DMS79 treated with DMSO at 0.1 percent for 48 hours (cell line): Measurements from ENCODE around the gene CDK2.
A peak's percentile ranks its signal among the peaks of the same experiment; 100 is the strongest.
"Not testable (repeated sequence)": the region's sequence is repeated elsewhere in the genome, so short reads cannot be mapped to it uniquely, and the experiment has no call there.

Source experiments
- DNase-seq: peaks from one replicate; lab custom pipeline; 2025; lab: John Stamatoyannopoulos, UW

Gene CDK2

GRCh38 chr12:55966408-55967281 lies at the start of gene CDK2:
Gene CDK2 (plus strand): TSS chr12:55966830. CDS start chr12:55967009, 179 bp downstream.
- peak; percentile 45 for DNase-seq

DNA sequence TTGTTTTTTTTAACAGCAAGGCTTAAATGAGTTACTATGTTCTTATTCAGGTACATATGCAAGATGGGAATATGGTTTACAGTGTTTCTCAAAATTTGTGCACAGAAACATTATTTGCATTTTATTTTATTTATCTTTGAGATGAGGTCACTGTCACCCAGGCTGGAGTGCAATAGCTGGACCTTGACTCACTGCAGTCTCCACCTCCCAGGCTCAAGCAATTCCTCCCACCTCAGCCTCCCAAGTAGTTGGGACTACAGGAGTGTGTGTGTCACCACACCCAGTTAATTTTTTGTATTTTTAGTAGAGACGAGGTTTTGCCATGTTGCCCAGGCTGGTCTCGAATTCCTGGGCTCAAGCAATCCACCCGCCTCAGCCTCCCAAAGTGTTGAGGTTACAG lies 47.6 kb upstream of the CDK2 start:
- not testable (repeated sequence) for DNase-seq

GRCh38 chr12:55922126-55922525 lies 44.5 kb upstream of the CDK2 start:
- DNase-seq: no peak

DNA sequence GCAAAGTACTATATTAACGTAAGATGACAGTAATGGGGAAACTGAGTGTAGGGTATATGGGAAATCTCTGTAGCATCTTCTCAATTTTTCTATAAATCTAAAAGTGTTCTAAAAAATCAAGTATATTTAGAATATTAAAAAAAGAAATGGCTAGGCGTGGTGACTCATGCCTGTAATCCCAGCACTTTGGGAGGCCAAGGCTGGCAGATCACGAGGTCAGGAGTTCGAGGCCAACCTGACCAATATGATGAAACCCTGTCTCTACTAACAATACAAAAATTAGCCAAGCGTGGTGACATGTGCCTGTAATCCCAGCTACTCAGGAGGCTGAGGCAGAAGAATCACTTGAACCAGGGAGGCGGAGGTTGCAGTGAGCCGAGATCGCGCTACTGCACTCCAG lies 43.0 kb upstream of the CDK2 start:
- DNase-seq: not testable (repeated sequence)

DNA sequence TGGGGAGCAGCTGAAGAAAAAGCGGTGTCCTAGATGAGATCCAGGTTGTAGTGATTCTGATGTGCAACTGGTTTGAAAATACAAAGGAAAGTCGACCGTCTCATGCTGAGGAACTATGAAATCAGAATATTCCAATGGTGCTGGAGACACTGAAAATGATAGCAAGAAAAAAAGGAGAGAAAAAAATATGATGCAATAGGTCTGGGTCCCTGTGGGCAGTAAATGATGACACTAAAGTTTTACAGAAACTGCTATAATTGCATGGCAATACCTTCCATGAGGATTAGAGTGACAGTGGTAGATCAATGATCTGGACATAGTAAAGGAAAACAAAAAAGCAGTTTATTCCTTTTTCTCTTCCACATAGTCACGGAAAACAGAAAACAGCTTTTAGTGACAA lies 41.3 kb upstream of the CDK2 start:
- DNase-seq: no peak

GRCh38 chr12:55925870-55926737 lies 40.5 kb upstream of the CDK2 start:
- no peak for DNase-seq

GRCh38 chr12:55926738-55927587 lies 39.7 kb upstream of the CDK2 start:
- DNase-seq: peak; percentile 73

- DNase-seq: peak; percentile 40
Measured at GRCh38 chr12:55927588-55928502, 38.8 kb upstream of the CDK2 start, which contains the start of gene PYM1. Gene PYM1 (minus strand): TSS chr12:55927894. CDS start chr12:55927761, 133 bp downstream.

- no peak for DNase-seq
Measured at GRCh38 chr12:55929306-55929791, 37.3 kb upstream of the CDK2 start.

DNA sequence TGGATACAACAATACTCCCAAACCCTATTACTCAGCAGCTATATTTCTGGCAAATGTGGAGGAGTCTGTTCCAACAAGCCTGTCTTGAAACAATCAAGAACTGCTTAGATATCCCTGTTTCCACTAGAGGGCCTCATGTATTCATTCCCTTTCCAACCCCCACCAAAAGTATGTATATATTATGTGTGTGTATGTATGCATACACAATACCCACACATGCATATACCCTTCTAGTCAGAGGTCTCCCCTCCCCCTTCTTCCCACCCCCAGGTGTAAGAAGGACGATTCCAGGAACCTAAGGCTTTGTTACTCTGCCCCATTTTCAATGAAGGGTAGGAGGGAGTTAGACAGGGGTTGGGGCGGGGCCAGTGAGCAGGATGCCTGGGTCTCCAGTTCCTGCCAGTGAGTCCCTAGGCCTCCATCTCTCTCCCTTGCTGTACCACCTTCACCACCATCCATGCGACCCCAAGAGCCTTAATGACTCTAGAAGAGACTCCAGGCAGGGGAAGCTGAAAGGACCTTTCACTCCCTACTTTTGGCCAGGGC lies 35.8 kb upstream of the CDK2 start, which contains the start of gene DGKA:
DGKA (plus strand) TSS at position 392 of the 546 bp plus-strand sequence. CDS start 5,342 bp downstream, outside the sequence.
- peak; percentile 15 for DNase-seq

DNA sequence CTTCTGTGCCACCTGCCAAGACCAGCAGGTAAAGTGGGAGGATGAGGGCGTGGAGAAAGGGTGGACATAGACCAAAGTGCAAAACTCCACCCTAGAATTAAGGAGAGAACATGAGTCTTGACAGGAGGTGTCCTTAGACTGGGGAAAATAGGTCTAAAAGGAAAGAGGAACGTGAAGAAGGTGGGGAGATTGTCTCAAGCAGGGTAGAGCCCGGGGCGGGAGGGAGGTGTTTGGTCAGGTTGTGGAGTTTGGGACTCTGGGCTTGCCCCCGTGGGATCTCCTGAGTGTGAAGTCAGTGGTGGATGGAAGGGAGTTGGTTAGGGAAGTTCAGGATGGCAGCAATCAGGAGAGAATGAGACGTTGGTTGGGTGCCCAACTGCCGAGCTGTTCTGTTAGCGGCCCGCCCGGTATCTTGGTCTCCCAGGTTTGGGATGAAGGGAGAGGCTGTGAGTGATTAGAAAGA lies 35.3 kb upstream of the CDK2 start:
- no peak for DNase-seq

DNA sequence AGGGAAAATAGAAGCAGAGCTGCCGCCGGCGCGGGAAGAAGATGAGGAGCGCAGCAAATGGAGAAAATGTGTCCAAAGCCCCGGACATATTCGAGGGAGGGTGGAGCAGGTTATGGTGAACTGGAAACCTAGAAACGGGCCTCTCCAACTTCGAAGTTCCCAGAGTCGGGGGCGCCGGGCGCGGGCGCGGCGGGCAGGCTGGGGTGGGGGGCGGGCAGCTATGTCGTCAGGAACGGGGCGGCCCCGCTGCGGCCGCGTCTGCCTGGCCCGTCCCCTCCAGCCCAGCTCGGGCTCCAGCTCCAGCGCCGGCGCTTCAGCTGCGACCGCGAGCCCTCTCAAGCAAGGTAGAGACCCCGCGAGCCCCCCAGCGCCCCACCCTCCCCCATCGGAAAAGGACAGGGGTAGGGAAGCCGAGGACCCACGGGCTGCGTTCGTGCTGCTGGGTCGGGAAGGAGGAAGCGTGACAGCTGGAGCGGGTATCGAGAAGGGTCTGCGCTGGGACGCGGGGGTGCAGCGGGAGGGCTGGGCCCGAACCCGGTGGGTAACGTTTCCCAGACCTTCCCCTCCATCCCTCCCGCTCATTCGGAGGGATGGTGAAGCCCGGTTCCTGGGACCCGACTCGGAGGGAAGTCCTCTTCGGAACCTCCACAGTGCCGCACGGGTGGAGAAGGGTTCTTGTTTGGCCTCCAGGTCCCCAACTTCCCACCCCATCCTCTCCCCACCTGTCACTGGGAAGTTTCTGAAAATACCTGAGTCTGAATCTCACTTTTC lies 34.7 kb upstream of the CDK2 start:
- no peak for DNase-seq

GRCh38 chr12:55932551-55932910 lies 34.1 kb upstream of the CDK2 start:
- peak; percentile 6 for DNase-seq

GRCh38 chr12:55933169-55933798 lies 33.3 kb upstream of the CDK2 start:
- DNase-seq: no peak

DNA sequence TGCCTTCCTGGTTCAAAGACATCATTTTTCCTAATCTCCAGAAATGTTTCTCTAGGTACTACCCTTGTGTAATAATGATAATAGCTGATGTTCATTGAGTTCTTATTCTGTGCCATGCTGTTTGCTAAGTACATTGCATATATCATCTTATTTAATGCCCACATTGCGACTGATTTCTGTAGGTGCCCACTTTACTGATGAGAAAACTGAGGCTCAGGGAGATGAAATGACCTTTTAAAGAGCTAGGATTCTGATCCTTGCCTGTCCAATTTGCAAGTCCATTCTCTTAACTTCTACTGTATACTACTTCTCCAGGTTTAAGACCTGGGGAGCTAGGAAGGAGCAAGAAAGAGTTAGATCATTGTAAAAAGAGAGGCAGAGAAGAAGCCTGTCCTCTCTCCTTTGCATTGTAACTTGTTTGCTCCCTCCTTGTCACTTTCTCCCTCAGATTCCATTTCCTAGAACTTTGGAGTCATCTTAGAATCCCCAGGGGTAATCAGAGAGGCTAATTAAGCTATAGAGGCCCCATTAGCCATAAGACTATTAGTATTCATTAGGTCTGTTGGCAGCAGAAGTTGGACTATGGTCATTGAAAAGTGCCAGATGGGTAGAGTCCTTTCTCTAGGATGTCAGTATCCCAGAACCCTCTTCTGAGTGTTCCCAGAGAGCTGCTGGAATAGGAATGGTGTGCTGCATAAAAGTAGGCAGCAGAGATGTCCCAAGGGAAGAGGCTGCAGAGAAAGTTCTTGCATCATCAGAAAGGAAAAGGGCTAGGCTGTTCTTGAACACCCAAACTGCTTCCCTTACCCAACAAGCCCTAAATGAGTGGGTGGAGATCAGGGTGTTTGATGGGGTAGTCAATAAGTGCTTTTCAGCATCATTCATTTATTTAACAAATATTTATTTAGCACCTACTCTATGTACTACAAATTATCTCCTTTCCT lies 32.6 kb upstream of the CDK2 start:
- no peak for DNase-seq

DNA sequence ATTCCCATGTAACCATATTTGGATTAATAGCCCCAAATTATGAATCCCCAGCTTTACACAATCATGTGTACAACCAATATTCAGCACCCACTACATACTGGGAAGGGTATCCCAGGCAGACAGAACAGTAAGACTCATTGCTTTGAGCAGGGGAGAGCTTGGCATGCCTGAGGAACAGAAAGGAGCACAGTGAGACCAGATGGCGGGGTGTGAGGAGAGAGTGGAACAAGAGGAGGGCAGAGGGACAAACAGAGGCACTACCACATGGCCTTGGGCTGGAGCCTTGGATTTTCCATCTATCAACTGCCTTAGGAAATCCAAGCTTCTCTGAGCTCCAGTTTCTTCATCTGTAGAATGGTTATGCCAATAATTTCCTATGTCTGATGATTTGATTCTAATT lies 31.9 kb upstream of the CDK2 start:
- no peak for DNase-seq

DNA sequence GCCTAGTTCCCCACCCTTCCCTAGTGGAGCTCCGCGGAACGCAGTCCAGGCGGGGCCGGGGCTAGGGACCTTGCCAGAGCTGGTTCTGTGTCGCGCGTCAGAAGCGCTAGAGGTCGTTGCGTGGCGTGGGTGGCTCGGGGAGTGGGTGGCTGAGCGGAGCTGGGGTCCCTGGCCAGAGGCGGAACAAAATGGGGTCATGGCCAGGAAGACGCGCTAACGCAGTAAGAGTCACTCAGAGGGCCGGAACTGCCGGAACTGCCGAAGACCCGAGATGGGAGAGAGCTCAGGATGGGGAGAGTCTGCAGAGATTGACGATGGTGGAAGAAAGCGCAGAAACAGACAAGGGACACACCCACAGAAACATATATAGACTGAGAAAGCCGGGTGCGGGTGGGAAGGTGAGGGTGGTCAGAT lies 30.9 kb upstream of the CDK2 start:
- DNase-seq: no peak

- DNase-seq: no peak
Measured at GRCh38 chr12:55937981-55938380, 28.6 kb upstream of the CDK2 start.
